Measurements from ENCODE around the gene TMEM132C. TPM values are rescaled to one million over a fixed set of nuclear protein-coding genes. Genes with fewer than 3 reads are reported as not detected.

Gene TMEM132C
- total RNA-seq, 1 experiment from 2014 or later: not detected

GRCh38 chr12:128425666-128426331, 158.8 kb downstream of the TMEM132C start:
- in situ Hi-C loops (cut with HindIII; ENCODE audit: low pct_unique_long_range_greater_than_20kb, low sequenced_read_pairs): no loop called here
- DNase-seq (ENCODE audit: low read depth, low spot score): no peak

DNA sequence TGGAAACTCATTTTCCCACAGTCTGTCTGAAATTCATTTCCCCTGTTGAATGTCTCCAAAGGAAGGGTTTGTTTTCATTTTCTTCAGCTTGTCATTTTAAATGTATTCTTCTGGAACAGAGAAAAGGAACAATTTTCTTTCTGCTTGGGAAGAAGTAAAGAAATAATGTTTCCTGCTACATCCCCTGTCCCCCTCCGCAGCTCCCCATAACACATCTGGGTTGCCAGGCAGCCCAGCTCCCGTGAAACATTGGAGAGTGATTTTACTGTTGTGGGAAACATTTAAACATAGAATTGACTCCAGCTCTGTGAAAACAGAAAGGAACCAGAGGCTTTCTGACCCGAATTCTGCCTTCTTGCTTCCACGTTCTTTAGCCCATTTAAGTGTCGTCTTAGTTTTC, 159.5 kb downstream of the TMEM132C start:
- in situ Hi-C loops (cut with HindIII; ENCODE audit: low pct_unique_long_range_greater_than_20kb, low sequenced_read_pairs): no loop called here

DNA sequence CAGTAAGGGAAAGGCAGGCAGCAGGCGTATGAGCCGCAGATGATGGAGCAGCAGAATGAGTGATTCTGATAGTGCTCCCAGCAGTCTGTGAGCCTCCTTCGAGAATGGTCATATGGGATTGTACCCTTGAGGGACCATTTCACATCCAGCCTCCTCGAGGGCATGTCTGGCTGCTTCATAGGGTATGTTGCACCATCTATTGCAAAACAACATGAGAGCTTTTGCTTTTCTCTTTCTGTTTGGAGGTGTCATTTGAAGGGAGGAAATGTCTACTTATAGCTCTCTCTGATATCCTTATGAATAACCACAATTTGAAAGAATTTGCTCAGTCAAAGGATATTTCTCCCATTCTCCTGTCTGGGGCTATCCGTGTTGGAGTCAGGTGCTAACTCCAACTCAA, 172.8 kb downstream of the TMEM132C start:
- in situ Hi-C loops (cut with HindIII; ENCODE audit: low pct_unique_long_range_greater_than_20kb, low sequenced_read_pairs): no loop called here
- DNase-seq (ENCODE audit: low read depth, low spot score): no peak

More for the DNA sequence above, 159.5 kb downstream of the TMEM132C start:
- DNase-seq (ENCODE audit: low read depth, low spot score): no peak

DNA sequence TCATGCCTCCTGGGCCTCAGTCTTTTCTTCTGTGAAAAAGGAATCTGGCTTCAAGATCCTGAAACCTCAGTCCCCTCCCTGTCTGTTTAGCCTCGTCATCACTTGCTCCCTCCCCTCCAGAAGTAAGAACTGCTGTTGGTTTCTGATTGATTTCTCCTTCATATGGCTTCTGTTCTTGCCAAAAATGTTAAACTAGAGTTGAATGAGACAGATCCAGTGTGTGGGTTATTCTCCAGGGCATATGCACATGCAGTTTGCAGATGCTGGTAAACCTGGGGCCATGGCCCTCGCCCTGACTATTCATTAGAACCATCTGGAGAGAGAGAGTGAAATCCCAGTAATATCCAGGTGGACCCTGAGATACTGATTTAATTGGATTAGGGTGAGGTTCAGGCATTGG, 175.1 kb downstream of the TMEM132C start:
- no peak for DNase-seq (ENCODE audit: low read depth, low spot score)
- in situ Hi-C loops (cut with HindIII; ENCODE audit: low pct_unique_long_range_greater_than_20kb, low sequenced_read_pairs): no loop called here

GRCh38 chr12:128444598-128444997, 177.6 kb downstream of the TMEM132C start:
- in situ Hi-C loops (cut with HindIII; ENCODE audit: low pct_unique_long_range_greater_than_20kb, low sequenced_read_pairs): no loop called here
- no peak for DNase-seq (ENCODE audit: low read depth, low spot score)

DNA sequence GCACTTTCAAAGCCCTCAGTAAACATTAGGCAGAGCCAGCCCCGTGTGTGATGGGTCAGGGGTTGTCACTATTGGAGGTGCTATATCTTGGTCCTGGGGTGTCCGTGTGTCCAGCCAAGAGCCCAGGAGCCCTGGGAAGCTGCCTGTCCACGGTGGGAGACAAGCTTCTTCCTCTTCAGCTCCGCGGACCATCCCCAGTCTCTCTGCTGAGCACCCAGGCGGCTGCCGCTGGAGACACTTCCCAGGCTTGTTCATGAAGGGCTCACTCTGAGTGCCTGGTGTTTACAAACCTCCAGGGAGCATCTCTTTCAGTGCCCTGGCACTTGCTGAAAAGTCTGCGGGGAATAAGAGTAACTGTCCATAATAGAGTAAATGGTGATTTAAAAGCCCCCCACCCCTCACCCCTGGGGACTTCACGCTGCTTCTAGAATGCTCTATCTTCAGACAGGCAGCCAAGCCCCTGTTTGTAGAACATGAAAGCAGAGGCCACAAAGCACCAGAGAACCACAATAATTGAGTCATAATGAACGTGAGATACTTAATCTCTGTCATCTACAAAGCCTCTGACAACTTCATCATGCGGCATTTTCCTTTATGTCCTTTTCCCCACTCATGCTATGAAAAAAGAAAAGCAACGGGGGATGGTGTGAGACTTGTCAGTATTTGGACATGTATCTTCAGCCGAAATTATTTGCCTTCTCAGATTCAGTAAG, 178.6 kb downstream of the TMEM132C start:
- DNase-seq (ENCODE audit: low read depth, low spot score): no peak
- in situ Hi-C loops (cut with HindIII; ENCODE audit: low pct_unique_long_range_greater_than_20kb, low sequenced_read_pairs): no loop called here

DNA sequence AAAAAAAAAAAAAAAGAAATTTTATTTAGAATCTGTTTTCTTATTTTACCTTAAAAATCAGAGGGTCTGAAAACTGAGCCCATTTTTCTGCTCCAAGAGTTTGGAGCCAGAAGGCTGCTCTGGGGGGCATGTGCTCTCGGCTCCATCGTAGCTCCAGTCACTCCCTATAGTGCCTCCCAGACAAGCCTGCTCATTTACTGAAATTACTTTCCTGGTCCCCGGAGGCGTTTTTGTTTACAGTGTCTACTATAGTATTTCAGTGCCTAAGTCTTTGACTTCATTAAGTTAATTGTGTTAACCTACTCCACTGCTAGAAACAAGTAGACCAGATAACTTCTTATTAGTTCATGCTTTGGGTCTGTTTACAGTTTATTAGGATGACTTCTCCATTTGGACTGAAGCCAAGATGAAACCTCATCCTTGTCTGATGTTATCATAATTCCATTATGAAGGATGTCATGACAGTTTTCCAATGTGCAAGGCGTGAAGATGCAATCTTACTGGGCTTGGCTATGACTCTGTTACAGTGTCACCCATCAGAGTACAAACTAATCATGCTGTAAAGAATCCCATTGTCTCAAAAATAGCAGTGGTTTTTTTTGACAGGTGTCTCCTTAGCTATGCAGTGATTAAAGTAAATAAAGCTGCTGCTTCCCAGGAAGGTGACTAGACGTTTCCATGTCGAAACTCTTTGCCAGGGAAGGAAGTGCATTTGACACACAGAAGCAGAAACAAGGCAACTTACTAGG, 182.3 kb downstream of the TMEM132C start:
- DNase-seq (ENCODE audit: low read depth, low spot score): no peak
- in situ Hi-C loops (cut with HindIII; ENCODE audit: low pct_unique_long_range_greater_than_20kb, low sequenced_read_pairs): no loop called here

DNA sequence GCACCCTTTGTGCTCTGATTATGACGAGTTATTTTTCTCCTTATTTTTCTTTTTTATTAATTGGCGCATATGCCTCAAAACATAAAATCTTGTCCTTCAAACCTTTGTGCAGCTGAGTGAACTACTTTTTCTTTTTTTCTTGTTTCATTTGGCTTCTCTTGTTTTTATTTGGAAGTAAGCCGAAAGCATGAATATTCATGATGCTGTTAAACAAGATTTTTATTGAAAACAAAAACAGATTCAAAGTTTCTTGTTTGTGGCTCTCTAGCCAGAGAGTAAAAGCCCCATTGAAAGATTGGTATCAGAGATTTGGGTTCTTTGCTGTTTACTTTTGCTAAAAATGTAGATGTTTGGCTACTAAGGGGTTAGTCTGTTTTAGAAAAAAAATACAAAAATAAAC, 183.8 kb downstream of the TMEM132C start:
- DNase-seq (ENCODE audit: low read depth, low spot score): no peak
- in situ Hi-C loops (cut with HindIII; ENCODE audit: low pct_unique_long_range_greater_than_20kb, low sequenced_read_pairs): no loop called here

- DNase-seq (ENCODE audit: low read depth, low spot score): no peak
- in situ Hi-C loops (cut with HindIII; ENCODE audit: low pct_unique_long_range_greater_than_20kb, low sequenced_read_pairs): no loop called here
Observed at GRCh38 chr12:128455851-128456250, 188.9 kb downstream of the TMEM132C start.

- DNase-seq (ENCODE audit: low read depth, low spot score): no peak
- in situ Hi-C loops (cut with HindIII; ENCODE audit: low pct_unique_long_range_greater_than_20kb, low sequenced_read_pairs): no loop called here
Observed at GRCh38 chr12:128456922-128457321, 190.0 kb downstream of the TMEM132C start.

DNA sequence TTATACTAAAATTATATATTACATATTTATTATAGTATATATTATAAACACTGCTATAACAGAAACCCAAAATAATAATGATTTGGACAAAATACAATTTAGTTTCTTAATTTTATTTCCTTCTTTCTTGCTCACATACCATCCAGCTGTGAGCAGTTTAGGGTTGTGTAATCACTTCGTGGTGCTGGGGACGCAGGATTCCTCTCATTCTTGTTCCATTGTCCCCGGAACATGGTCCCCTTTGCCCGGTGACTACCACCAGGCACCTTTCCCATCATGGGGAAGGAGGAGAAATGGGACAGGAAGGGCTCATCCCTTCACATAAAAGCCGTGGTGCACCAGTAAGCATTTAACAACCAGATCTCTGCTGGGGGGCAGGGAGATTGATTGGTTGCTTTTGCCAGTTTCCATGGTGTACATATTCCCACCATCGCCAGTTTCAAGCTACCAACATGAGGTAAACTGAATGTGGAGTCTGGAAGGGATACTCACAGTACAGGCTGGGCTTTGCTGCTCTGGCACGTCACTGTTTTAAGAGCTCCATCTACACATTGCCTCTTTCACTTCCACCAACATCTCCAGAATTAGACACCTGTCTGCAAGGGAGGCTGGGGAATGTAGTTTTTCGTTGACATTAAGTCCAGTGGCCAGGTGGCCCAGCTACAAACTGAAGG, 191.5 kb downstream of the TMEM132C start:
- in situ Hi-C loops (cut with HindIII; ENCODE audit: low pct_unique_long_range_greater_than_20kb, low sequenced_read_pairs): no loop called here
- DNase-seq (ENCODE audit: low read depth, low spot score): no peak

DNA sequence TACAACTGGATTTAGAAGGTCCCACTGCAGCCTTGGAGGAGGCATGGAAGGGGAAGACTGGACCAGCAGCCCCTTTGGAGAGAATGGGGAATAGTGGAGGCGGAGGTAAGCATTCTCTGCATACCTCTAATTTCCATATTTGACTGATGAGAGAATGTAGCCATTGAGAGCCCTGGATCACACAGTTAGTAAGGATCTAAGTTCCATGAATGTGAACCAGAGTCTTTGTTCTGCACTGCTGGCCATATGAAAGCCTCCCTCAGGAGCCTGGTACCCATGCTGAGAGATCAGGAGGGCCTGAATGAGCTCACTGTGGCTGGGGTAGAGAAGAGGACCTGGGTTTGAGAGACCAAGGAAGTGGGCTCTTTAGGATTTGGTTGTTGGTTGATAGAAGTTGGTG, 192.1 kb downstream of the TMEM132C start:
- in situ Hi-C loops (cut with HindIII; ENCODE audit: low pct_unique_long_range_greater_than_20kb, low sequenced_read_pairs): no loop called here
- no peak for DNase-seq (ENCODE audit: low read depth, low spot score)

DNA sequence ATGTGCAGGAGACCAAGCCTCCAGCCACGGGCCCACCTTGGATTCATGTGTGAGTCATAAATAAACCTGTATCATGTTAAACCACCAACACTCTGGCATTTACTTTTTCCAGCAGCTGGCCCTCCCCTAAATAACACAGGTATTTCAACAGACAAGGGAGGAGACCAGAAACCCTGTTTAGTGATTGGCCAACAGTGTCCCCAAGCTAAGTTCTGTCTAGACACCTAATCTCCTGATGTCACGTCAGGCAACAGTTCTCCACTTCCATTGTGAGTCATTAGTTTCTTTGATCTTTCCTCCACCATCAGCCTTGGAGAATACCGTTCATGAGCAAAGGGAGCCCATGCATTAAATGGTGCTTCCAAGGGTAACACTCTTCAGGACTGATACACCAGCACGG, 196.9 kb downstream of the TMEM132C start:
- DNase-seq (ENCODE audit: low read depth, low spot score): no peak
- in situ Hi-C loops (cut with HindIII; ENCODE audit: low pct_unique_long_range_greater_than_20kb, low sequenced_read_pairs): no loop called here

DNA sequence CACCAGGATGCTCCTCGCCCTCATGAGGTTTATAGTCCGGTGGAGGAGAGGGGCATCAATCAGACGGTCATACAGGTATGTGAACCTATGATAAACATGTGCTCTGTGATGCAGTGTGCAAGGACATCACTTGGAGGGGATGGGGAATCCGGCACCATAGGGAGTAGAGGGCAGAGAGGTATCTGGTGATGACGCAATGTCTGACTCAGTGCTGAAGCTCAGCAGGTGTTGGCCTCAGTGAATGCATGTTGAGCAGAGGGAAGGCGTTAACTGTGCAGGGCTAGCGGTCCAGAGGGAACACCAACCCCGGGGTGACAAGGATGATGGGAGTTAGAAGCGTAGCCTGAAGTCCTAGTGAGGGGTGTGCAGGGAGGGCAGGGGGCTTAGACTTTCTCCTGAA, 200.9 kb downstream of the TMEM132C start:
- no peak for DNase-seq (ENCODE audit: low read depth, low spot score)
- in situ Hi-C loops (cut with HindIII; ENCODE audit: low pct_unique_long_range_greater_than_20kb, low sequenced_read_pairs): no loop called here

DNA sequence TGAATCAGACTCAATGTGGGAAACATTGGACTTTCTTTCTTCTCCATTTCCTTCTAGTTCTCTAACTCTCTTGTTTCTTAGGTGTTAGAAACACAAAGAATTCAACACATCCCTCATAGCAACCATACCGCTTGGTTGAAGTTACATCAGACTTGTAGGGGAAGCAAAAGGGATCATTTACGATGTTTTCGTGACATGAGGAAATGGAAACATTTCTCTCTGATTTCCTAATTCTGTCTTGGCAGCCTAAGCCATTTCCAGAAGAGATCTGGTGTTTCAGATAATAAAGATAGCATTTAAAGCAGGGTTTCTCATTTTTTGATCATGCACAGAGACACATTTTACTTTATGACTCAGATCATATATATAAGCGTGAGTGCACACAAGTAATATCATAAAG, 202.0 kb downstream of the TMEM132C start:
- in situ Hi-C loops (cut with HindIII; ENCODE audit: low pct_unique_long_range_greater_than_20kb, low sequenced_read_pairs): no loop called here
- DNase-seq (ENCODE audit: low read depth, low spot score): no peak

GRCh38 chr12:128471491-128471890, 204.5 kb downstream of the TMEM132C start:
- in situ Hi-C loops (cut with HindIII; ENCODE audit: low pct_unique_long_range_greater_than_20kb, low sequenced_read_pairs): no loop called here

GRCh38 chr12:128474916-128475315, 207.9 kb downstream of the TMEM132C start:
- in situ Hi-C loops (cut with HindIII; ENCODE audit: low pct_unique_long_range_greater_than_20kb, low sequenced_read_pairs): no loop called here
- DNase-seq (ENCODE audit: low read depth, low spot score): no peak

More at GRCh38 chr12:128471491-128471890, 204.5 kb downstream of the TMEM132C start:
- DNase-seq (ENCODE audit: low read depth, low spot score): no peak

GRCh38 chr12:128476266-128476665, 209.3 kb downstream of the TMEM132C start:
- no peak for DNase-seq (ENCODE audit: low read depth, low spot score)
- in situ Hi-C loops (cut with HindIII; ENCODE audit: low pct_unique_long_range_greater_than_20kb, low sequenced_read_pairs): no loop called here
